Panc1 (cell line): Measurements from ENCODE around the gene GSG1L.

Experiments
- POLR2AphosphoS5 ChIP-seq: IDR thresholded peaks from 2 replicates; pipeline ENCODE4 v1.6.1; 2012; ENCODE audit warnings: mild to moderate bottlenecking, low read depth, low read length, moderate library complexity
- SIN3A ChIP-seq: IDR thresholded peaks from 2 replicates; pipeline ENCODE4 v1.6.1; 2012; ENCODE audit warnings: low read depth, mild to moderate bottlenecking, low read length, moderate library complexity, borderline replicate concordance; ENCODE audit not compliant: insufficient read depth
- TCF7L2 ChIP-seq: IDR thresholded peaks from 2 replicates; pipeline ENCODE4 v1.6.1; 2011; ENCODE audit warnings: mild to moderate bottlenecking, low read depth, low read length, inconsistent platforms
- TF ChIP-seq, protein P1 (sequence below): fragments of 450-650 bp; IDR thresholded peaks from 2 replicates; pipeline ENCODE4 v1.5.1; 2017; ENCODE audit warnings: mild to moderate bottlenecking
- TF ChIP-seq, protein P2 (sequence below), 2 experiments: IDR thresholded peaks; 2 replicates each; pipeline ENCODE4 v1.6.1; 2011 to 2012; ENCODE audit warnings: low read depth in 2 of 2, control low read depth in 1 of 2, low read length in 1 of 2, mild to moderate bottlenecking in 1 of 2, moderate library complexity in 1 of 2; ENCODE audit not compliant: insufficient read depth in 1 of 2

DNA sequence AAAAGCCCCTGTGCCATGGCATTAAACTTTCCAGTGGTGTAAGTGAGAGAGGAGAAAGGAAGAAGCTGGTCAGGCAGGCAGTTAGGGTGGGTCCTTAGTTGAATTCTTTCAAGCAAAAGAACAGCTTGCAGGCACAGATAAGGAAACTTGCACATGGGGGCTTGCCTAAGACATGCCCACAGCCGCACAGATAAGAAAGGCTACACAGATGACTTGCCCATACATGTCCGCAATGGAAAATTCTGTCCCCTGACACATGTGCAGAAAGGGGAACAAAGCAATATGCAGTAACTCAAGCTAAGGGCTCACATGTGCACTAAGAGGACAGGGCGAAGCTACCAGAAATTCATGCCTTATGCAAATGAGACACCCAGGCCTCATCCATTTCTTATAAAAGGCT is 69.9 kb downstream of the GSG1L start:
- TF ChIP-seq, protein P1, sequence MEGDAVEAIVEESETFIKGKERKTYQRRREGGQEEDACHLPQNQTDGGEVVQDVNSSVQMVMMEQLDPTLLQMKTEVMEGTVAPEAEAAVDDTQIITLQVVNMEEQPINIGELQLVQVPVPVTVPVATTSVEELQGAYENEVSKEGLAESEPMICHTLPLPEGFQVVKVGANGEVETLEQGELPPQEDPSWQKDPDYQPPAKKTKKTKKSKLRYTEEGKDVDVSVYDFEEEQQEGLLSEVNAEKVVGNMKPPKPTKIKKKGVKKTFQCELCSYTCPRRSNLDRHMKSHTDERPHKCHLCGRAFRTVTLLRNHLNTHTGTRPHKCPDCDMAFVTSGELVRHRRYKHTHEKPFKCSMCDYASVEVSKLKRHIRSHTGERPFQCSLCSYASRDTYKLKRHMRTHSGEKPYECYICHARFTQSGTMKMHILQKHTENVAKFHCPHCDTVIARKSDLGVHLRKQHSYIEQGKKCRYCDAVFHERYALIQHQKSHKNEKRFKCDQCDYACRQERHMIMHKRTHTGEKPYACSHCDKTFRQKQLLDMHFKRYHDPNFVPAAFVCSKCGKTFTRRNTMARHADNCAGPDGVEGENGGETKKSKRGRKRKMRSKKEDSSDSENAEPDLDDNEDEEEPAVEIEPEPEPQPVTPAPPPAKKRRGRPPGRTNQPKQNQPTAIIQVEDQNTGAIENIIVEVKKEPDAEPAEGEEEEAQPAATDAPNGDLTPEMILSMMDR: no peak
- TF ChIP-seq POLR2AphosphoS5: no peak
- TF ChIP-seq, protein P2, sequence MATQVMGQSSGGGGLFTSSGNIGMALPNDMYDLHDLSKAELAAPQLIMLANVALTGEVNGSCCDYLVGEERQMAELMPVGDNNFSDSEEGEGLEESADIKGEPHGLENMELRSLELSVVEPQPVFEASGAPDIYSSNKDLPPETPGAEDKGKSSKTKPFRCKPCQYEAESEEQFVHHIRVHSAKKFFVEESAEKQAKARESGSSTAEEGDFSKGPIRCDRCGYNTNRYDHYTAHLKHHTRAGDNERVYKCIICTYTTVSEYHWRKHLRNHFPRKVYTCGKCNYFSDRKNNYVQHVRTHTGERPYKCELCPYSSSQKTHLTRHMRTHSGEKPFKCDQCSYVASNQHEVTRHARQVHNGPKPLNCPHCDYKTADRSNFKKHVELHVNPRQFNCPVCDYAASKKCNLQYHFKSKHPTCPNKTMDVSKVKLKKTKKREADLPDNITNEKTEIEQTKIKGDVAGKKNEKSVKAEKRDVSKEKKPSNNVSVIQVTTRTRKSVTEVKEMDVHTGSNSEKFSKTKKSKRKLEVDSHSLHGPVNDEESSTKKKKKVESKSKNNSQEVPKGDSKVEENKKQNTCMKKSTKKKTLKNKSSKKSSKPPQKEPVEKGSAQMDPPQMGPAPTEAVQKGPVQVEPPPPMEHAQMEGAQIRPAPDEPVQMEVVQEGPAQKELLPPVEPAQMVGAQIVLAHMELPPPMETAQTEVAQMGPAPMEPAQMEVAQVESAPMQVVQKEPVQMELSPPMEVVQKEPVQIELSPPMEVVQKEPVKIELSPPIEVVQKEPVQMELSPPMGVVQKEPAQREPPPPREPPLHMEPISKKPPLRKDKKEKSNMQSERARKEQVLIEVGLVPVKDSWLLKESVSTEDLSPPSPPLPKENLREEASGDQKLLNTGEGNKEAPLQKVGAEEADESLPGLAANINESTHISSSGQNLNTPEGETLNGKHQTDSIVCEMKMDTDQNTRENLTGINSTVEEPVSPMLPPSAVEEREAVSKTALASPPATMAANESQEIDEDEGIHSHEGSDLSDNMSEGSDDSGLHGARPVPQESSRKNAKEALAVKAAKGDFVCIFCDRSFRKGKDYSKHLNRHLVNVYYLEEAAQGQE (IDR thresholded peaks at IDR 0.05; ENCODE audit: insufficient read depth in 1 of 2, low read depth in 2 of 2, low read length in 1 of 2): no peak
- TF ChIP-seq TCF7L2: no peak
- no peak for TF ChIP-seq SIN3A
